ENCODE measurements around the gene GRK5.

Gene GRK5

DNA sequence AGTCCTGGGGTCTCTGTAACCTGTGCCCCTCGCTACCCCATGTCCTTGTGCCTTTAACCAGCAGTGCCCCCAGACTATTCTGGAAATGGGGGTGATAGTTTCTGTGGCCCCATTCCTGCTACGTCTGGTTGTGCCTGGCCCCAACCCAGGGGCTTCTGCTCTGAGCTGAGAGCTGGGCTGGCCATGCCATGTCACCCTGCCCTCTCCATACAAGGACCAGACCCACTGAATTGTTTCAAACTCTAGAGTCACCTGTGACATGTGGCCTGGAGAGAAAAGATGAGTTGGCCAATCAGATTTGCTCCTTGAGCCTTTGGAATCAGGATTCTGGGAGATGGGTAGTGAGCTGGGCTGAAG lies 108.6 kb downstream of the GRK5 start:
- Histone ChIP-seq H3K27me3 (ENCODE audit: insufficient read depth, low read length, poor library complexity) (peaks cover 2% of the 10 kb centered on the region), H3K4me1 (ENCODE audit: insufficient read depth, low read length) (peaks cover 14% of the 10 kb centered on the region), H3K9ac (ENCODE audit: low read depth, low read length) (no peak overlapping the region), H3K4me2 (ENCODE audit: insufficient read depth, low read length) (no peak overlapping the region), H4K20me1 (ENCODE audit: insufficient read depth, low read length) (peaks cover 92% of the 10 kb centered on the region), H2AFZ (ENCODE audit: low read depth, low read length) (no peak overlapping the region), H3K79me2 (ENCODE audit: insufficient read depth, low read length) (no peaks in the 10 kb centered on the region; the same call in 1 of the 2 replicates), H3K36me3 (ENCODE audit: insufficient read depth, low read length) (no peaks in the 10 kb centered on the region), H3K27ac (ENCODE audit: low read length) (no peak overlapping the region), H3K4me3 (ENCODE audit: low read depth in 1 of 2, low read length in 2 of 2) (no peak overlapping the region), H3K9me3 (ENCODE audit: insufficient read depth, low read length, severe bottlenecking) (no peaks in the 10 kb centered on the region)
- TF ChIP-seq, protein P1, sequence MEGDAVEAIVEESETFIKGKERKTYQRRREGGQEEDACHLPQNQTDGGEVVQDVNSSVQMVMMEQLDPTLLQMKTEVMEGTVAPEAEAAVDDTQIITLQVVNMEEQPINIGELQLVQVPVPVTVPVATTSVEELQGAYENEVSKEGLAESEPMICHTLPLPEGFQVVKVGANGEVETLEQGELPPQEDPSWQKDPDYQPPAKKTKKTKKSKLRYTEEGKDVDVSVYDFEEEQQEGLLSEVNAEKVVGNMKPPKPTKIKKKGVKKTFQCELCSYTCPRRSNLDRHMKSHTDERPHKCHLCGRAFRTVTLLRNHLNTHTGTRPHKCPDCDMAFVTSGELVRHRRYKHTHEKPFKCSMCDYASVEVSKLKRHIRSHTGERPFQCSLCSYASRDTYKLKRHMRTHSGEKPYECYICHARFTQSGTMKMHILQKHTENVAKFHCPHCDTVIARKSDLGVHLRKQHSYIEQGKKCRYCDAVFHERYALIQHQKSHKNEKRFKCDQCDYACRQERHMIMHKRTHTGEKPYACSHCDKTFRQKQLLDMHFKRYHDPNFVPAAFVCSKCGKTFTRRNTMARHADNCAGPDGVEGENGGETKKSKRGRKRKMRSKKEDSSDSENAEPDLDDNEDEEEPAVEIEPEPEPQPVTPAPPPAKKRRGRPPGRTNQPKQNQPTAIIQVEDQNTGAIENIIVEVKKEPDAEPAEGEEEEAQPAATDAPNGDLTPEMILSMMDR (IDR thresholded peaks at IDR 0.05; ENCODE audit: borderline replicate concordance, extremely low read depth, low read length, poor library complexity, severe bottlenecking) = no peak
- TF ChIP-seq EZH2 (IDR thresholded peaks at IDR 0.05; ENCODE audit: borderline replicate concordance, low read depth, low read length, severe bottlenecking) = no peak
- ATAC-seq (ENCODE audit: insufficient read depth, low read depth) (no peak), DNase-seq (no peak)

GRCh38 chr10:119316729-119317097 lies 109.3 kb downstream of the GRK5 start:
- Histone ChIP-seq H3K27me3 (ENCODE audit: insufficient read depth, low read length, poor library complexity) (peaks cover 2% of the 10 kb centered on the region), H3K4me3 (ENCODE audit: low read depth in 1 of 2, low read length in 2 of 2) (no peak overlapping the region), H3K27ac (ENCODE audit: low read length) (no peak overlapping the region), H3K4me1 (ENCODE audit: insufficient read depth, low read length) (peaks cover 14% of the 10 kb centered on the region), H3K9me3 (ENCODE audit: insufficient read depth, low read length, severe bottlenecking) (no peaks in the 10 kb centered on the region), H4K20me1 (ENCODE audit: insufficient read depth, low read length) (peaks cover 95% of the 10 kb centered on the region), H2AFZ (ENCODE audit: low read depth, low read length) (no peak overlapping the region), H3K4me2 (ENCODE audit: insufficient read depth, low read length) (no peak overlapping the region), H3K36me3 (ENCODE audit: insufficient read depth, low read length) (no peaks in the 10 kb centered on the region), H3K9ac (ENCODE audit: low read depth, low read length) (no peak overlapping the region), H3K79me2 (ENCODE audit: insufficient read depth, low read length) (no peaks in the 10 kb centered on the region; the same call in 1 of the 2 replicates)
- no peak for ATAC-seq (ENCODE audit: insufficient read depth, low read depth)
- no peak for TF ChIP-seq EZH2 (IDR thresholded peaks at IDR 0.05; ENCODE audit: borderline replicate concordance, low read depth, low read length, severe bottlenecking)
- TF ChIP-seq, protein P1 (IDR thresholded peaks at IDR 0.05; ENCODE audit: borderline replicate concordance, extremely low read depth, low read length, poor library complexity, severe bottlenecking) = no peak
- DNase-seq = no peak

DNA sequence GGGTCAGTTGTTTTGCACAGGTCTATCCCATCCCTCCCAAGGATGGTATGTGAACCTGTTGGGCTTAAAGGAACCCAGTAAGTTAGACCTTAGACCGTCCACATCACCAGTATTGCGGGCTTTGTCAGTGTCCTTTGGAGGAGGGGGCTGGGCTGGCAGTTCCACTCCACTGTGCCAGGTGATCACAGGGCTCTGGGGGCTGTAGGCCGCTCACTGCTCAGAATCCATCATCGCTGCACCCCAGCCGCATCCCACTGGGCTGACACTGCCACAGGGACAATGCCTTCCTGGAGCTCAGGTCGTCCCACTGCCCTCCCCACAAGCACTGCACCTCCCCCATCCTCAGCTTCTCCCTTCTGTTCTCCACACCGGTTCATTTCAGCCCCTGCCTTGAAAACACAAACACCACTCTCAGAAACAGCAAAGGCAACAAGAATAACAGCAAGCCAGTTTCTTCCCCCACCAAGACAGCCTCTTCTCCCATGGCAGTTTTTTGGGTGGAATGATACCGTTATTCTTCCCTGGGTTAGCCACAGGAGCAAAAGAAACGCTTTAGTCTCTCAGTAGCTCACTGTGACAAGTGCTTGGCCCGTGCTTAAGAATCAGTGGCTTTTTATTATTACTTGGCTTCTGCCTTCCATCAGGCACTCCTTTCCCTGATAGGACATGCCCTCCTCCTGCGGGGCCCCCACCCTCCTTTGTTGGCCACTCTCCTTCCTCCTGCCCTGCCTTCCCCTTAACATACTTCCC lies 111.2 kb downstream of the GRK5 start:
- Histone ChIP-seq H3K79me2 (ENCODE audit: insufficient read depth, low read length) (no peaks in the 10 kb centered on the region), H3K4me2 (ENCODE audit: insufficient read depth, low read length) (no peak overlapping the region), H3K27ac (ENCODE audit: low read length) (no peak overlapping the region), H3K9ac (ENCODE audit: low read depth, low read length) (no peak overlapping the region), H3K27me3 (ENCODE audit: insufficient read depth, low read length, poor library complexity) (peaks cover 2% of the 10 kb centered on the region), H2AFZ (ENCODE audit: low read depth, low read length) (no peak overlapping the region), H3K36me3 (ENCODE audit: insufficient read depth, low read length) (no peaks in the 10 kb centered on the region), H3K4me3 (ENCODE audit: low read depth in 1 of 2, low read length in 2 of 2) (no peak overlapping the region), H3K4me1 (ENCODE audit: insufficient read depth, low read length) (peaks cover 14% of the 10 kb centered on the region), H4K20me1 (ENCODE audit: insufficient read depth, low read length) (peaks cover 96% of the 10 kb centered on the region), H3K9me3 (ENCODE audit: insufficient read depth, low read length, severe bottlenecking) (no peaks in the 10 kb centered on the region)
- TF ChIP-seq EZH2 (IDR thresholded peaks at IDR 0.05; ENCODE audit: borderline replicate concordance, low read depth, low read length, severe bottlenecking) = no peak
- TF ChIP-seq, protein P1 (IDR thresholded peaks at IDR 0.05; ENCODE audit: borderline replicate concordance, extremely low read depth, low read length, poor library complexity, severe bottlenecking) = no peak
- ATAC-seq (ENCODE audit: insufficient read depth, low read depth) (no peak), DNase-seq (no peak)
